GM21390 (cell line): ENCODE data around the gene KRTAP5-6.

Experiments used
- ATAC-seq: cut with Tn5 transposase; IDR thresholded peaks from one replicate; pipeline ENCODE4 v1.9.1; 2021; ENCODE audit not compliant: unreplicated experiment

KRTAP5-6 gene

DNA sequence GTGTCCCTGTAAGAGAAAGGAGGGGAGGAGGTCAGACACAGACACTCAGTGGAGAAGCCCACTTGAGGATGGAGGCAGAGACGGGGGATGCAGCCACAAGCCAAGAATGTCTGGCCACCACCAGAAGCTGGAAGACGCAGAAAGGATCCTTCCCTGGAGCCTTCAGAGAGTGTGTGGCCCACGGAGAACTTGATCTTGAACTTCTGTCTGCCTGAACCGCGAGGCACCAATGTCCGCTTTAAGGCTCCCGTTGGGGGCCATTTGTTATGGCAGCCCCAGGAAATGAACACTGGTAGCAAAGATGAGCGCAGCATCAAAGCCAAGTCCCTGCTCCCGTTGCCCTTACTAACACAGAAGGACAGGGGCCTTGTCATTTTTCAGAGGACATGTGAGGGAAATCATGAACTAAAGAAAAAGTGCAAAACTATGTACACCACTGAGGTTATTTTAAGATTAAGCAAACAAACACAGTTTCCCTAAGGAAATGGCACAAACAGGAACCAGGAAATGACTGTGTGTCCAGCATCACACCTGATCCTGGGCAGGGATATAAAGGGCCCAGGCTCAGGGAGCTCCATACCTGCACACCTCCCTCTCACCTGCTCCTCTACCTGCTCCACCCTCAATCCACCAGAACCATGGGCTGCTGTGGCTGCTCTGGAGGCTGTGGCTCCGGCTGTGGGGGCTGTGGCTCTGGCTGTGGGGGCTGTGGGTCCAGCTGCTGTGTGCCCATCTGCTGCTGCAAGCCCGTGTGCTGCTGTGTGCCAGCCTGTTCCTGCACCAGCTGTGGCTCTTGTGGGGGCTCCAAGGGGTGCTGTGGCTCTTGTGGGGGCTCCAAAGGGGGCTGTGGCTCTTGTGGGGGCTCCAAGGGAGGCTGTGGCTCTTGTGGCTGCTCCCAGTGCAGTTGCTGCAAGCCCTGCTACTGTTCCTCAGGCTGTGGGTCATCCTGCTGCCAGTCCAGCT, at the start of gene KRTAP5-6:
Gene KRTAP5-6, plus strand, starts transcription at position 588 of the 963 bp plus-strand sequence. Its CDS starts 51 bp downstream, at position 639.
- ATAC-seq, result no peak

DNA sequence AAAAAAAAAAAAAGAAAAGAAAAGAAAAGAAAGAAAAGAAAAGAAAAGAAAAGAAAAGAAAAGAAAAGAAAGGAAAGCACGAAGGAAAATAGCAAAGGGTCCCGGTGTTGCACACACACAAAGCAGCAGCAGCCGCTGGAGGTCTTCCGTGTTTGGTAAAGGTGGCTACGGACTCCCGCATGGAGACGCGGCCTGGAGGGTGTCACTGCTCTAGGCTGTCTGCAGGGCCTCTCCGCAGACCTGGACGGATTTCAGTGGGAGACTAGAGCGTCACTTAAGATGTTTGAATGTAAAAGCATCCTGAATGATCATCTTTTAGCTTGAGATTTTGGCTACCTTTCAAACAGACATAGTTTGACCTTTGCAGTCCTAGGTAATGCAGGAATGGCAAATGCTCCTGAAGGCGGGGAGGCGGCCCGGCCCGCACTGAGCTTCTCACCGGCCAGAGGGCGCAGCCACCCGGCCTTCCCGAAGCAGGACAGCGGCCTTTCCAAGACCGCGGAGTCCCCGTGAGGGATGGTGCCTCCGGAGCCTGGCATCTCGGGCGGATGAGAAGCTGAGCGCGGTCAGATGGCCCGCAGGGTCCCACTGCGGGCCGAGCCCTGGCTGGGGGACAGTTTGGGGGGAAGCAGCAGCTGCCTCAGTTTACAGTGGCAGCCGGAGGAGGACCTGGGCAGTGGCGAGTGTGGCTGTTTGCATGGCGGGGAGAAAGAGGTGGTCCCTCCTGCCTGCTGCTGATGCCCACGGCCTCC, 48.9 kb upstream of the KRTAP5-6 start:
- ATAC-seq, result no peak

DNA sequence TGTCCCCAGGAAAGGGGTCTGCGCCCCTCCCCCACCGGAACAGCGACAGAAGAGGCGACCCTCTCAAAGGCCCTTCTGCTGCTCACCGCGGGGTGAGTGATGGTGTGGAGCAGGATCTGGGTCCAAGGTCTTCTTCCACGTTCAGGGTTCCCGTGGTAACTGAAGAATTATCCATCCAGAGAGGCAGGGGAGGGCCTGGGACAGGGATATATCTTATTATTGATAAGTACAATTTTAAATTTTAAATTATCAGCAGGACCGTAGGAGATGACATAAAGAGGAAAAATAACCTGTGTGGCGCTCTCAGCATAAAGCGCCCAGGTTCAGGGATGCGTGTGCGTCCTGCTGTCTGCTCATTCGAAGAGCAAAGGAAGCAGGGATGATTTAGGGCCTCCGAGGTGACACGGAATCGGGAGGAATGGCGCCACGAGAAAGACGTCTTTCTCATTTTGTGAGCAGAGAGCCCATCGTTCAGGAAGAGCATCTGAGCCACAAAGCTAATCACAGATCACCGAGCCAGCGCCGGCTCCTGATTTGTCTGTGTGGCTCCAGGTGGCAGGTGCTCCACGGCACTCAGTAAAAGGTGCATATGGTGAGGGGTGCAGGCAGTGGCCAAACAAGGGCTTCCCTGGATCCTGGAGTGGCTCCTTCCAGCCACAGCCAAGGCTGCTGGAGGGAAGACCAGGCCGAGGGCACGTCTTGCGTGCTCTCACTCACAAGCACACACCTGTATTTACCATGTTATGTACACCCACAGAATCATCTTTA, 48.2 kb upstream of the KRTAP5-6 start:
- no peak for ATAC-seq

DNA sequence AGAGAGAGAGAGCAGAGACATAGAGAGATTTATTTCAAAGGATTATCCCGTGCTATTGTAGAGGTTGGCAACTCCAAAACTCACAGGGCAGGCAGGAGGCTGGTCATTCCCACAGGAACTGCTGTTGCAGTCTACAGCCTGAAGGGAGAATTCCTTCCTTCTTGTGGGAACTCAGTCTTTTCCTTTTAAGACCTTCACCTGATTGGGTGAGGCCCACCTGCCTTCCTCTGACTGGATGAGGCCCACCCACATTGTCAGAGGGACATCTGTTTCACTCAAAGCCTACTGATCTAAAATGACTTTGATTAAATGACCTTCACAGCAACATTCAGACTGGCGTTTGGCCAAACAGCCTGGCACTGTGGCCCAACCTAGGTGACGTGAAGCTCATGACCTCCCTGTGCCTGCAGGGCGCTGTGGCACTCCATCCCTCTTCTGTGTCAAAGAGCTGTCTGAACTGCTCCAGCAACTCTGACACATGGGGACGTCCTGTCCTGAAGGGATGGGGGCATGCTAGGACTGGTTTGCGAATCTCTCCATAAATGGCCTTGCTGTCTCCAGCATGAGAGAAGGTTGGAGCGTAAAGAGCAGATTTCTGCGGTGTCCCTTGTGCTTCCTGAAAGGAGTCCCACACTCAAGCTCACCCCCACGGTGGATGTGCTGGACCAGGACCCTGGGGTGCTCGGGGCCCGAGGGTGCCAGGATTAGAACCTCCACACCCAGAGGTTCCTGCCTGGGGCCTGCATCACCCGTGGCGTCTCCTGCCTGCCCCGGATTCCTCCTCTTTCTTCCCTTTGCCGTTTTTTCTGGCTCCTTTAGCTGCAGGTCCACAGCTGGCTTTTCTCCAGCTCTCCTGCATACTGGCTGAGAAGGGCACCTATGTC, 46.7 kb upstream of the KRTAP5-6 start:
- ATAC-seq, result no peak

GRCh38 chr11:1650918-1651262, 46.1 kb upstream of the KRTAP5-6 start:
- no peak for ATAC-seq

DNA sequence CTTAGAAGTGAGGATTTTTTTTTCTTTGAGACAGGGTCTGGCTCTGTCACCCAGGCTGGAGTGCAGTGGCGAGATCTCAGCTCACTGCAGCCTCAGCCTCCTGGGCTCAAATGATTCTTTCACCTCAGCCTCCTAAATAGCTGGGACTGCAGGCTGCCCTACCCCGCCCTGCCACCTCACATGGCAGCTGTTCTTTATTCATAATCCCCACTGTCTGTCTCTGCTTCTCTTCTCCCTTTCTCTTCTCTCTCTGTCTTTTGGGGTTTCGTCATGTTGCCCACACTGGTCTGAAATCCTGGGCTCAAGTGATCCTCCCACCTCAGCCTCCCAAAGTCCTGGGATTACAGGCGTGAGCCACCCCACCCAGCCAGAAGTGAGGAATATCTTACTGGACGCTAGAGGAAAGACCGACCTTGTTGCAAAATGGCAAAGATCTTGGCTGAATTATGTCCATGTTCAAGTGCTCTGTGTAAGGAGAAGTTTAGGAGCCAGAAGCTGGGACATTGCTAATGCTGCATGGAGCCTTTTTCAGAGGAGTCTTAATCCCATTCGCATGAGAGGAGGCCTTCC, 45.5 kb upstream of the KRTAP5-6 start:
- no peak for ATAC-seq

GRCh38 chr11:1652026-1652425, 45.0 kb upstream of the KRTAP5-6 start:
- ATAC-seq, result no peak

- no peak for ATAC-seq
These were observed 44.6 kb upstream of the KRTAP5-6 start for GRCh38 chr11:1652442-1652770.

DNA sequence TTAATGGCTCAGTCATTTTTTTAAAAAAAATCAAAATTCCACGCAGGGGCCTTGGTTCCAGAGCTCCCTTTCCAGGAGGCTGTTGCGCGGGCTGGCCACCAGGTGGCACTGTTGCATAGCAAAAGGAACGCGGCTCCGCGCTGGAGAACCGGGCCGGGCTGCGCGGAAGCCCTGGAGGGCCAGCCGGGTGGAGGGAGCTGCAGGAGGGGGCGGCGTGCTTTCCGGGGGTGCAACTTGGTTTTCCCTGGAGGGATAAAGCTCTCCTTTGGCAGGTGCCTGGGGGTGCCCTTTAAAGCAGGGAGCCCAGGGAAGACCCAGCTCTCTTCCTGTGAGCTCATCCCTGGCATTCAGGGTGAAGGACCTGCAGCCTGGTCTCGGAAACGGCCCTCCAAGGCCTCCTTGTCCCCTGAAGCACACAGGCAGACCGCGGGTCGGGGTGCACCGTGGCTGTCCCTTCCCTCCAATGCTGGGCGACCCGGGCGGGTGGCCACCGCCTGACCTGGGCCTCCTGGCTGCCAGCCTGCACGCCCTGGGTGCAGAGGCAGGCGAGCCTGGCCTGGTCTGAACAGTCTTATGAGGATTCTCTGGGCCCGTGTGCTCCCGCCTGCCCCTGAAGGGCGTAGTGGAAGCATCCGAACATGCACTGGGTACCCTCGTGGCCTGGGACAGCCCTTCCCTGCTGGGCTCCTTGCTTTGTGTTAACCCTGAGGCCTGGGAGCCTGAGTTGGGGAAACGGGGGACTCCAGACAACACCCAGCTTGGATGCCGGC, 44.0 kb upstream of the KRTAP5-6 start:
- ATAC-seq, result no peak

GRCh38 chr11:1653541-1654387, 43.2 kb upstream of the KRTAP5-6 start:
- no peak for ATAC-seq

GRCh38 chr11:1654388-1655167, 42.4 kb upstream of the KRTAP5-6 start:
- ATAC-seq, result no peak

DNA sequence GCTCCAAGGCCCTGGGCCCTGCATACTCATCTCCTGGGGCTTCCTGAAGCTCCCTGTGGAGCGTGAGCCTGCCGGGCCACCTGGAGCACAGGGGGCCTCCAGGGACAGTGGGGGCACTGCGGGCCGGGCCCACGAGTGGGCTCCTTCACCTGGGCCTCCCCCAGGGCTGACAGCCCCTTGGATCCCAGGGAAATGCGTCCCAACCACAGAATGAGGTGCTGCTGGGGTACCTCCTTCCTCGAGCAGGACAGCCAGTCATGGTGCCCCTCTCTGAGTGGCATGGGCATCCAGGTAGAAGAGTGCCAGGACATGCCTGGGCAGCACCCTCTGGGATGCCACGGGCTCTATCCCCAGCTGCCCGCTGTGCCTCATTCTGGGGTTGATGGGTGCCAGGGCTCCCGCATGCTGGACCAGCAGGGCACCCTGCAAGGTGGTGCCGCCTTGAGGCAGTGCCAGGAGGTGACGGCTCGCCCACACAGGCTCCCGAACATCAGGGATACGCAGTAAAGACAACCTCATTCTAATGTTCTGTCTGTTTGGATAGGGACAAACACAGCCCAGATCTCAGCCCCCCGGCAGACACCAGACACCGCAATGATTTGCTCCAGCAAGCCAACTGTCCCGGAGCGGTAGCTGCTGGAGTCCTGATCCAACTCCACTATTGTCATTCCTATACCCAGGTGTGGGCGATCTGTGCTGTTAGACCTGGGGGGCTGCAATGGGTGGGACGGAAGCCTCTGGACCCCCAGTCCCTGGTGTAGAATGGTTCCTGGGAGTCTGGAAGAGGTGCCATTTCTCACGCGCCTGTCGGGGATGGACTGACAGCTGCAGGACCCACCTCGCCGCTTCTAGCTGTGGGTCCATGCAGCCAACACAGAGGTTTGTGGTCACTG, 41.6 kb upstream of the KRTAP5-6 start:
- no peak for ATAC-seq

- ATAC-seq, result no peak
These were observed 40.9 kb upstream of the KRTAP5-6 start for GRCh38 chr11:1656061-1656441.

DNA sequence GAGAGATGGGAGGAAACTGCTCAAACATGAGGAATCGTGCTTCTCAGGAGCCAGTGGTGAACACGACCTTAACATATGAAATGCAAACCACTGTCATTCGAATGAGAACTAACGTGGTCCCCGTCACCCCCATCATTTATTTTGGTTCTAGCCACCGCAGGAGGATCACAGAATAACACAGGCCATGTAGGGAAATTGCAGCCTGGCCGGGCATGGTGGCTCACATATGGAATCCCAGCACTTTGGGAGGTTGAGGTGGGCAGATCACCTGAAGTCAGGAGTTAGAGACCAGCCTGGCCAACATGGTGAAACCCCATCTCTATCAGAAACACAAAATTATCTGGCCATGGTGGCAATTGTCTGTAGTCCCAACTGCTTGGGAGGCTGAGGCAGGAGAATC, 40.3 kb upstream of the KRTAP5-6 start:
- no peak for ATAC-seq

- no peak for ATAC-seq
These were observed 37.5 kb upstream of the KRTAP5-6 start for GRCh38 chr11:1659506-1659905.

DNA sequence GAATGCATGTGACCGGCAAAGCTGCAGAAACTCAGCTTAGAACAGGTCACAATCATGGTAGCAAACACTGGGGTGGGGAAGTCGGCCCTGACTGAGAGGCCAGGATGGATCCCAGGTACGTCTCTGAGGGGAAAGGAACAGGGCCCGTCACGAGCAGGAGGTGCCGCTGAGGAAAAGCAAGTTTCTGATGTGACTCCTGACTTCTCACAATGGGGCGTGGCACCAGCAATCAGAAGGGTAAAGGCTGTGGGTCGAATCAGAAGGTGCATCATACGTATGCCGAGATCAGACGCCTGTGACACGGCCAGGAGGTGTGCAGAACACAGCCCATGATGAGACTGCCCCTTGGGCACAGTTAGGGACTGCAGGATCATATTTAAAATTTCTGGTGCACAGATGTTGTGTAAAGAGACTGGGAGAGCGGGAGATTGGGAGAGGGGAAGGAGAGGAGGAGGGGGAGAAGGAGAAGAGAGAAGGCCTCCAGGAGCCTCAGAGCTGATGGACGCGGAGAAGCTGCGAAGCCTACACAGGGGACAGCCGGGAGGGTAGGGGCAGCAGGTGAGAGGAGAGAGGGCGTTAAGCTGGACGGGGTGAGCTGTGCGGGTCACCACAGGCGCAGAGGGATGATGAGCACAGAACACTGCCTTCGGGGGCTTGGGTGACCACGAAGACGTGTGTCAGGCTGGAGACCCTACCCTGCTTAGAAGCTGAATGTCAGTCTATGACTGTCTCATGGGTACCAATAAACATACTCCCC, 36.7 kb upstream of the KRTAP5-6 start:
- ATAC-seq, result no peak
